HEK293 (cell line): ENCODE data around the gene MTCH1.

ENCODE experiments used
- CTCF ChIA-PET: fragments of 350-600 bp; formaldehyde crosslinking; extraction: SDS; loops from one replicate; lab custom pipeline; 2021; ENCODE audit warnings: antibody characterized with exemption; lab: Yijun Ruan, JAX
- POLR2A ChIA-PET: fragments of 300-600 bp; formaldehyde crosslinking; extraction: SDS; loops from one replicate; lab custom pipeline; 2020; ENCODE audit warnings: antibody characterized with exemption, inconsistent platforms; lab: Yijun Ruan, JAX
- H3K27ac ChIP-seq: fragments of 200-500 bp; sonication (Bioruptor generic); 2 replicates; pipeline ENCODE4 v1.5.1; 2014; ENCODE audit warnings: low read depth, low read length, control low read depth, inconsistent platforms; ENCODE audit errors: extremely low read depth
- H3K36me3 ChIP-seq, 2 experiments: fragments of 200-500 bp in 1 of 2; sonication (Bioruptor generic) in 1 of 2; 1 replicate in 1 of 2; 2 replicates in 1 of 2; pipeline ENCODE4 v1.5.1; 2014 to 2017; ENCODE audit warnings: inconsistent platforms in 2 of 2, low read length in 2 of 2; ENCODE audit not compliant: control insufficient read depth in 2 of 2, insufficient read depth in 1 of 2
- H3K4me1 ChIP-seq: fragments of 200-500 bp; sonication (Bioruptor generic); 2 replicates; pipeline ENCODE4 v1.5.1; 2014; ENCODE audit warnings: mild to moderate bottlenecking, low read length, inconsistent platforms; ENCODE audit not compliant: control insufficient read depth, insufficient read depth
- H3K4me3 ChIP-seq: 2 replicates; pipeline ENCODE4 v1.5.1; 2011; ENCODE audit warnings: low read depth, mild to moderate bottlenecking, control low read depth, low read length, moderate library complexity
- H3K9me3 ChIP-seq: fragments of 200-500 bp; sonication (Bioruptor generic); 2 replicates; pipeline ENCODE4 v1.5.1; 2014; ENCODE audit warnings: low read depth, low read length, inconsistent platforms; ENCODE audit not compliant: control insufficient read depth, insufficient read depth
- BCL6B ChIP-seq: fragments of 450-650 bp; formaldehyde crosslinking; IDR thresholded peaks from 2 replicates; pipeline ENCODE4 v1.5.1; 2017; ENCODE audit warnings: missing biosample characterization, missing genetic modification characterization
- CTCF ChIP-seq: fragments of 450-650 bp; formaldehyde crosslinking; IDR thresholded peaks from 2 replicates; pipeline ENCODE4 v1.5.1; 2016; ENCODE audit warnings: missing biosample characterization, missing genetic modification characterization
- SCRT2 ChIP-seq: fragments of 450-650 bp; formaldehyde crosslinking; IDR thresholded peaks from 2 replicates; pipeline ENCODE4 v1.5.1; 2016; ENCODE audit warnings: missing biosample characterization, missing genetic modification characterization
- ZNF214 ChIP-seq: fragments of 450-650 bp; formaldehyde crosslinking; IDR thresholded peaks from 2 replicates; pipeline ENCODE4 v1.5.1; 2017; ENCODE audit warnings: missing biosample characterization, mild to moderate bottlenecking, missing genetic modification characterization, borderline replicate concordance
- ZNF239 ChIP-seq: fragments of 450-650 bp; formaldehyde crosslinking; IDR thresholded peaks from 2 replicates; pipeline ENCODE4 v1.5.1; 2016; ENCODE audit warnings: missing biosample characterization, missing genetic modification characterization
- ZNF335 ChIP-seq: fragments of 450-650 bp; formaldehyde crosslinking; conservative IDR thresholded peaks from 2 replicates; pipeline ENCODE4 v1.5.1; 2016; ENCODE audit warnings: missing biosample characterization, missing genetic modification characterization
- ZNF433 ChIP-seq: fragments of 450-650 bp; formaldehyde crosslinking; IDR thresholded peaks from 2 replicates; pipeline ENCODE4 v1.5.1; 2016; ENCODE audit warnings: missing biosample characterization, missing genetic modification characterization, low read depth
- ZNF544 ChIP-seq: fragments of 450-650 bp; formaldehyde crosslinking; IDR thresholded peaks from 2 replicates; pipeline ENCODE4 v1.5.0; 2017; ENCODE audit warnings: missing biosample characterization, missing genetic modification characterization
- ZNF626 ChIP-seq: fragments of 450-650 bp; sonication (Bioruptor Pico); formaldehyde crosslinking; IDR thresholded peaks from 2 replicates; pipeline ENCODE4 v1.5.1; 2018; ENCODE audit warnings: missing biosample characterization, missing genetic modification characterization, inconsistent platforms
- ZSCAN23 ChIP-seq: fragments of 450-650 bp; formaldehyde crosslinking; IDR thresholded peaks from 2 replicates; pipeline ENCODE4 v1.5.1; 2016; ENCODE audit warnings: missing biosample characterization, missing genetic modification characterization
- TF ChIP-seq, protein P1 (sequence below): fragments of 450-650 bp; formaldehyde crosslinking; IDR thresholded peaks from 2 replicates; pipeline ENCODE4 v1.5.1; 2016; ENCODE audit warnings: missing biosample characterization, missing genetic modification characterization, borderline replicate concordance

Gene MTCH1

GRCh38 chr6:36979347-36979742, 6.7 kb downstream of the MTCH1 start:
- CTCF ChIA-PET, result interaction anchor here (0.6 to 4.6 kb wide), 3 partner anchors 39 to 411 kb away, joined by 3 to 37 read pairs (median 3); no protein-coding TSS in a partner anchor
- no peak overlapping the region for H3K4me3 ChIP-seq
- TF ChIP-seq SCRT2 (tag by site-specific recombination), result peak; percentile 85
- peak; percentile 50 for TF ChIP-seq CTCF (tag by site-specific recombination)
- no peak for TF ChIP-seq ZNF544 (tag by site-specific recombination)
- no peak for TF ChIP-seq ZSCAN23
- no peak overlapping the region for H3K27ac ChIP-seq
- POLR2A ChIA-PET, result interaction anchor here (0.9 kb wide), 1 partner anchor 94 kb away, joined by 3 read pairs; the partner anchor contains the start of gene C6orf89
- peaks cover 5 to 79% of the 10 kb centered on the region in 2 experiments for H3K36me3 ChIP-seq
- H3K9me3 ChIP-seq, result no peaks in the 10 kb centered on the region
- H3K4me1 ChIP-seq, result peaks cover 10% of the 10 kb centered on the region

- no peaks in the 10 kb centered on the region for H3K9me3 ChIP-seq
- H3K36me3 ChIP-seq, result peaks cover 11 to 85% of the 10 kb centered on the region in 2 experiments
- no peak overlapping the region for H3K4me3 ChIP-seq
- CTCF ChIA-PET, result interaction anchor here (0.6 to 4.6 kb wide), 5 partner anchors 39 to 410 kb away, joined by 3 to 37 read pairs (median 3); no protein-coding TSS in a partner anchor
- peaks cover 6% of the 10 kb centered on the region for H3K4me1 ChIP-seq
- POLR2A ChIA-PET, result interaction anchor here (0.9 kb wide), 1 partner anchor 93 kb away, joined by 3 read pairs; the partner anchor contains the start of gene C6orf89
- no peak overlapping the region for H3K27ac ChIP-seq
- TF ChIP-seq ZNF626 (tag by site-specific recombination), result no peak
- TF ChIP-seq, all 188 proteins: peak for 0
These were observed 7.3 kb downstream of the MTCH1 start for GRCh38 chr6:36978421-36979346.

GRCh38 chr6:36977470-36977941, 8.5 kb downstream of the MTCH1 start:
- Histone ChIP-seq H3K9me3 (no peaks in the 10 kb centered on the region), H3K27ac (no peak overlapping the region), H3K4me1 (peaks cover 6% of the 10 kb centered on the region; the same call in 1 of the 2 replicates), H3K36me3 (peaks cover 11 to 94% of the 10 kb centered on the region in 2 experiments), H3K4me3 (no peak overlapping the region)
- POLR2A ChIA-PET, result interaction anchor here (0.6 kb wide), 2 partner anchors 233 to 242 kb away, joined by 3 to 4 read pairs; no protein-coding TSS in a partner anchor
- CTCF ChIA-PET, result interaction anchor here (0.6 to 2.0 kb wide), 3 partner anchors 11 to 65 kb away, joined by 3 to 12 read pairs (median 3); no protein-coding TSS in a partner anchor
- TF ChIP-seq SCRT2 (tag by site-specific recombination) (peak; percentile 80), ZNF239 (tag by site-specific recombination) (no peak), ZNF433 (tag by site-specific recombination) (no peak), CTCF (tag by site-specific recombination) (peak; percentile 25; the same call in 1 of the 2 replicates)
- TF ChIP-seq, all 188 proteins: peak for 2

GRCh38 chr6:36976931-36977330, 9.1 kb downstream of the MTCH1 start:
- no peak overlapping the region for H3K4me3 ChIP-seq
- H3K9me3 ChIP-seq, result no peaks in the 10 kb centered on the region
- ChIA-PET POLR2A (interaction anchor here (0.6 to 1.7 kb wide), 2 partner anchors 9 to 233 kb away, joined by 4 to 6 read pairs; partner anchors contain the start of gene MTCH1), CTCF (interaction anchor here (0.6 to 2.0 kb wide), 7 partner anchors 10 to 232 kb away, joined by 3 to 12 read pairs (median 4); no protein-coding TSS in a partner anchor)
- peaks cover 11 to 99% of the 10 kb centered on the region in 2 experiments for H3K36me3 ChIP-seq
- H3K4me1 ChIP-seq, result peaks cover 6% of the 10 kb centered on the region; the same call in 1 of the 2 replicates
- no peak overlapping the region for H3K27ac ChIP-seq
- TF ChIP-seq ZNF214 (tag by site-specific recombination) (no peak), BCL6B (tag by site-specific recombination) (no peak), ZNF335 (tag by site-specific recombination) (no peak)
- TF ChIP-seq, protein P1, sequence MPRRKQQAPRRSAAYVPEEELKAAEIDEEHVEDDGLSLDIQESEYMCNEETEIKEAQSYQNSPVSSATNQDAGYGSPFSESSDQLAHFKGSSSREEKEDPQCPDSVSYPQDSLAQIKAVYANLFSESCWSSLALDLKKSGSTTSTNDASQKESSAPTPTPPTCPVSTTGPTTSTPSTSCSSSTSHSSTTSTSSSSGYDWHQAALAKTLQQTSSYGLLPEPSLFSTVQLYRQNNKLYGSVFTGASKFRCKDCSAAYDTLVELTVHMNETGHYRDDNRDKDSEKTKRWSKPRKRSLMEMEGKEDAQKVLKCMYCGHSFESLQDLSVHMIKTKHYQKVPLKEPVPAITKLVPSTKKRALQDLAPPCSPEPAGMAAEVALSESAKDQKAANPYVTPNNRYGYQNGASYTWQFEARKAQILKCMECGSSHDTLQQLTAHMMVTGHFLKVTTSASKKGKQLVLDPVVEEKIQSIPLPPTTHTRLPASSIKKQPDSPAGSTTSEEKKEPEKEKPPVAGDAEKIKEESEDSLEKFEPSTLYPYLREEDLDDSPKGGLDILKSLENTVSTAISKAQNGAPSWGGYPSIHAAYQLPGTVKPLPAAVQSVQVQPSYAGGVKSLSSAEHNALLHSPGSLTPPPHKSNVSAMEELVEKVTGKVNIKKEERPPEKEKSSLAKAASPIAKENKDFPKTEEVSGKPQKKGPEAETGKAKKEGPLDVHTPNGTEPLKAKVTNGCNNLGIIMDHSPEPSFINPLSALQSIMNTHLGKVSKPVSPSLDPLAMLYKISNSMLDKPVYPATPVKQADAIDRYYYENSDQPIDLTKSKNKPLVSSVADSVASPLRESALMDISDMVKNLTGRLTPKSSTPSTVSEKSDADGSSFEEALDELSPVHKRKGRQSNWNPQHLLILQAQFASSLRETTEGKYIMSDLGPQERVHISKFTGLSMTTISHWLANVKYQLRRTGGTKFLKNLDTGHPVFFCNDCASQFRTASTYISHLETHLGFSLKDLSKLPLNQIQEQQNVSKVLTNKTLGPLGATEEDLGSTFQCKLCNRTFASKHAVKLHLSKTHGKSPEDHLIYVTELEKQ, result no peak
